HG03045 (cell line): Measurements from ENCODE around the gene MICAL3.

Experiments used
- ATAC-seq: cut with Tn5 transposase; IDR thresholded peaks from one replicate; pipeline ENCODE4 v1.9.1; 2021; ENCODE audit warnings: mild to moderate bottlenecking, moderate library complexity; ENCODE audit not compliant: unreplicated experiment

The MICAL3 gene

DNA sequence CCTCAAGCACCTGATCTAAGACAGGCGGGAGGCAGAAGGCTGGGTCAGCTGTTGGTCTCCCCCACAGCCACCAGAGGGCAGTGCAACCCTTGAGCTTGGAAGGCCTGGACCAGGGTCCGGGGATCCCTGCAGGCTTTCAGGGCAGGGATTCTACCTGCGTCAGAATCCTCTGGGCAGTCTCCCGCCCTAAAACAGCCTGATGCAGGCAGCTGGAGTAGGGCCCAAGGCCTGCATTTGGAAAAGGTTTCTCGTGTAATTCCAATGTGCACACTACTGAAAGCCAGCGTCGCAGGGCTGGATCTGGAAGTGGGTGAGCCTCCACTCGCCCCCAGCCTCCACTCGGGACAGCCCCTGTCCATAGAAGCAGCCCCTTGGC, 281.8 kb downstream of the MICAL3 start:
- ATAC-seq, result no peak

DNA sequence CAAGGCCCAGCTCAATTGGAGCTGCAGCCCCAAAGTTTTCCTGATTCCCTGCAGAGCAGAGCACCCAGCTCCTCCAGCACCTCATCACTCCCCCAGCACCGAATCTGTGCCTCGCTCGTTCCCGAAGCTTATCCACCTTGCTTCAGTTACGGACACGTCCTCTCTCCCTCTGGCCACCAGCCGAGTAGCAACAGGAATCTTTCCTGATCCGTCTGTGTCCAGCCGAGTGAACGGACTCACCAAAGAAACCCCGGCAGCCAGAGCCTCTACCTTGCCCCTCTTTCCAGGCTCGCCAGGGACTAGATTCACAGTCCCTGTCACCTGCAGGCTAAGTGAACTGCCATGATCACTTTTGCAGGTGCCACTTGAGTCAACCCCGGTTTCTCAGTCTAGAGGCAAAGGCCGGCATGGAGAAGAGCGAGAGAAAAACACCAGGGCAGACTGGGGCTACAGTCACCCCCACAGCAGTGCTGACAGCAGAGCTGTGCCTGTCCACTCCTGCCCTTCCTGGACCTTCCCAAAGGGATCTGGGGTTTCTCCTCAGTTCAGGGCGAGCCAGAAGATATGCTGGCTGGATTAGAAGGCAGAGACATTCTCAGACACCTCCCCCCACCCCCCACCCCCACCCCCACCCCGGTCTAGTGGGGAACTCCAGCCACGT, 282.4 kb downstream of the MICAL3 start:
- ATAC-seq, result no peak

DNA sequence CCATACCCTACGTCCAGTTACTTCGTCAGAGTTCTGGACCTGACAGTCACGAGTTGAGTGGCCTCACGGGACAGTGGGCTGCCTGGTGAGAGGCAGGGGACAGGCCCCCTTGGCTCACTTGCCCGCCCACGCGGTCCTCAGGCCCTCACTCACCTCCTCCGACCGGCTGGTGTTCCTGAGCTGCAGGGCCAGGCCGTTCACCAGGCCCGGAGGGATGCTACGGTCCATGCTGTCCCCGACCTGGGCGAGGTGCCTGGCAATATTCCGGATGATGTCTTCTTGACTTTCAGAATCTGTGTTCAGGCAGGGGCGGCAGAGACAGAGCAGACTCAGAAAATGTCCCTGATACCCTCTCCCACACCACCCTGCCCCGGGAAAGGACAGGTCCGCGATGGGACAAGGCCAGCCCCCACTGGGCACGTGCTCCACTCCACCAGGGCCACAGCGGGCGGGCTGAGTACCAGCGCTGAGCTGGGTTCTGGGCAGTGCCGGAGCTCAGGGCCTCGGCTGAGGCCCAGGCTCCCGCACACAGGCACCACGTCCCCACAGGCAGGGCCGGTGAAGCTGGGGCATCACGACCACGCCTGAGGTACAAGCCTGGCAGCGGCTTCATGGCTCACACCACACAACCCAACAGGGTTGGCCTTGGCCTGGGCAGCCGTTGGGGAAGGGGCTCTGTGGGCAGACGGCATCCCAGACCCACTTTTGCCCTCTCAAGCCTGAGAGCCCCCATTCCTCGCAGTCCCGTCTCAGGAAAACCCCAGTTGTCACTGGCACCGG, 285.0 kb downstream of the MICAL3 start:
- ATAC-seq, result no peak

DNA sequence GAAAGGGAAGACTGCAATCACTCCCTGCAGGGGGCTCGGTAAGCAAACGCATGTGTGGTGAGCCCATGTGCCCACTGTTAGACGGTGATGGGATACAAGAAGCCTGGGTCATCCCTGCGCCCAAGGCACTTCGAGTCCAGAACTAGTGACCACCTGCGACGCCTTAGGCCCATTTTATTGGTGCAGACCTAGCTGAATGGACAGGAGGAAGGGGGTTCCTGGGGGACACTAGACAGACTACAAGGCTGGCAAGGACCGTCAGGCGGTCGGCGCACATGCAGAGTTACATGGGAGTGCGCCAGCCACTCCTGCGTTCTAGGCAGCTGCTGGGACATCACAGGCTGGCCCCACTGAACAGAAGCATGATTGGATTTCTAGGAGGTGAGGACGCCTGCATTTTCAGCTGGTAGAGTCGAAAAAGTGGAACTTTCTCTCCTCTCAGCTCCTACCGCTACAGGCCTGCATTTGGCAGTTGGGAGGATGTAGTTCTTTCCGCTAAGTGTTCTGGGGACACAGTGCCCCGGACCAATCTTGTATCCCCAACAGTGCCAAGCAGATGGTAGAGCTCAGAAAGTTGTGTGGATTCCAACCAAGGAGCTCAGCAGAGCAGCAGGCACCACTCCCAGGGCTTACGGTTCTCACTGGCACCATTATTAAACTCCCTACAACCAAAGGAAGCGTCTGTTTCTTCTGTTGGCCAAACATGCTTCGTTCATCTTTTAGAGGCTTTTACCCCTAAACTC, 285.8 kb downstream of the MICAL3 start:
- ATAC-seq, result no peak
